NCI-H510A treated with DMSO at 0.1 percent for 48 hours (cell line): ENCODE data around the gene PEPD.

Source experiments
- DNase-seq: peaks from one replicate; lab custom pipeline; 2025; lab: John Stamatoyannopoulos, UW

The PEPD gene

GRCh38 chr19:33511346-33511745 lies 10.2 kb downstream of the PEPD start:
- no peak for DNase-seq

GRCh38 chr19:33510462-33511194 lies 11.0 kb downstream of the PEPD start:
- DNase-seq = no peak

DNA sequence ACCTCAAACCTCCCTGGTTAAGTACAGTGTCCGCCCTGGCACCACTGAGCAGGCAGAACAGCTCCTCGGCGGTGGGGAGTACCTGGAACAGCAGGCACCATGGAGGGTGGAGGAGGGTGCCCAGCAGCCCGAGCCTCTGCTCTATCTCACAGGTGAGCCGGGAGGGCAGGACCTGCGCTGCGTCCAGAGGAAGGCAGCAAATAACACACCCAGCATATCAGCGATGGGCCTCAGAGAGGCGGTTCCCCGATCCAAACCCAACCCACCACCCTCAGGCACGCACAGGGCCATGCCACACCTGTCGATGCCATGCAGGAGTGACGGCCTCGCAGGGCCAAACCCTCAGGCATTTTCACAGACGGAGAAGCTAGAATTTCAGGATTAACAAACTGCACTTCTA lies 11.8 kb downstream of the PEPD start:
- no peak for DNase-seq

DNA sequence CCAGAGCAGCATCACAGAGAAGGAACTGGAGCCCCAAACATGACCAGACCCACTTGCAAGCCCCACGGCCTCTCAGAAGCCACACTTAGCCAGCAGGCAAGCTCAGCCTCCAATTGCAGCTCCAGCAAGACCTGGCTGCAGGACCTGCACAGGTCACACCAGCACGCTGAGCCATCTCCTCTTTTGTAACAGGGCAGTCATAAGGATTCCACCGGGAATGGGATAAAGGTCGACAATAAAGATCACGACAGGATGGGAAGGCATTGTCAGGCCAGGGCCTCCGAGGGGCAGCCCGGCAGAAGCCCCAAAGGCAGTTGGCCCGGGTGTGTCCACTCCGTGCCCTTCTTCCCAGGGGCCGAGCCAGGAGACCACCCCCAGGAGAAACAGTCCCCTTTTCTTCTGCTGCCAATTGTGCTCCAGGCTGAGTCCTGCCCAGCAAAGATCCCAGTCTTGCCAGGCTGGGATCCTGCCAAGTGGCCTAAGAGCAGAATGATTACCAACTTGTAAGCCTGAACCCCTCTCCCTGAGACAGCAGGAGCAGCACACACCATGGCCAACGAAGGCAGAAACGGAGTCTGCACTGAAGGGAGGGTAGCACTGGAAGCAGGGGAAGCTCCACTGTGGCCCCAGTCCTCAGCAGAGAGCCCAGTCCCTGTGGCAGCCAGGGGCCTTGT lies 12.5 kb downstream of the PEPD start:
- DNase-seq = no peak

- DNase-seq = no peak
Measured at GRCh38 chr19:33508431-33508830, 13.2 kb downstream of the PEPD start.

GRCh38 chr19:33508009-33508408 lies 13.6 kb downstream of the PEPD start:
- DNase-seq = no peak

- no peak for DNase-seq
Measured at GRCh38 chr19:33507021-33507956, 14.3 kb downstream of the PEPD start.

DNA sequence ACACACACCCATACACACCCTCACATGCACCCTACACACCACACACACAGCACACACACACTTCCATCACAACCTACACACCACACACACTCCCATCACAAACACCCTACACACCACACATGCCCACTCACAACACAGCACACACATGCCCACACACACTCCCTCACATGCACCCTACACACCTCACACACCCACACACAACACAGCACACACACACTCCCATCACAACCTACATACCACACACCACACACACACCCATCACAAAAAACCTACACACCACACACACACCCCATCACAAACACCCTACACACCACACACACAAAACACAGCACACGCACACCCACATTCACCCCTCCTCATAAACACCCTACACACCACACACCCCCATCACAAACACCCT lies 15.1 kb downstream of the PEPD start:
- no peak for DNase-seq

DNA sequence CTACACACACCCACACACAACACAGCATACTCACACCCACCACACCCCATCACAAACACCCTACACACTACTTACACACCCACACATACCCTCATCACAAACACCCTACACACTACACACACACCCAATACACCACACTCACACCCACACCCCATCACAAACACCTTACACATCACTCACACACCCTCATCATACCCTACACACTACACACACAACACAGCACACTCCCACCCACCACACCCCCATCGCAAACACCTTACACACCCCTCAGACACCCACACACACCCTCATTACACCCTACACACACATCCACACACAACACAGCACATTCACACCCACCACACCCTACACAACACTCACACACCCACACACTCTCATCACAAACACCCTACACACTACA lies 15.8 kb downstream of the PEPD start:
- DNase-seq = no peak

- DNase-seq = no peak
Measured at GRCh38 chr19:33505148-33505547, 16.4 kb downstream of the PEPD start.

GRCh38 chr19:33504058-33504444 lies 17.5 kb downstream of the PEPD start:
- no peak for DNase-seq

- no peak for DNase-seq
Measured at GRCh38 chr19:33503433-33504057, 18.0 kb downstream of the PEPD start.

DNA sequence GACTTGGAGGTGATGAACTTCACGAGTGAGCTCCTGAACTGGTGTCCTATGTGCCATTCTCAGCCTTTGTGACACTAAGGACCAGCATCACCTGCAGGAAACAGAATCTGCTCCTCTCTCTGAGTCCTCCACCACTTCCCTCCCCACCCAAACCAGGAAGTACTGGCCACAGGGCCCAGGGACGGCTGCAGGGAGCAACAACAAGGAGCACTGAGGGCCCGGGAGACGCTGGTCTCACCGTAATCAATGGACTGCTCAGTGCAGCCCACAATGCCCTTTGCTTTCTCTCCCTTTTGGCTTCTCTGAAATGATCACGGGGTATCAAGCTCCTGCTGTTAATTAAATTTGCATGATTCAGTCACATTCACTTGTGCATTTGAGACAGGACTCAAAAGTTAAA lies 18.6 kb downstream of the PEPD start:
- DNase-seq = no peak

DNA sequence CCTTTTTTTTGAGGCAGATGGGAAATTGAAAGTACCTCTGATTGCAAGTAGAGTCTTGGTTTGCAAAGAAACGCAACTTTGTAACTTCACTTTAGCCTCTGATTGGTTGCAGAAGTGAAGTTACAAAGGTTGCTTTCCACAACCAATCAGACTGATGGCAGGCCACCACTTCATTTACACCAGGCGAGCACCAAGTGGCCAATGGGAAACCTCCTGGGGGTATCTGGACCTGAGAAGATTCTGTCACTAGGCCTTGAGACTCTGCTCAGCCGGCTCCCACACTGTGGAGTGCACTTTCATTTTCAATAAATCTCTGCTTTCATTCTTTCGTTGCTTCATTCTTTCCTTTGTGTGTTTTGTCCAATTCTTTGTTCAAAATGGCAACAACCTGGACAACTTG lies 19.1 kb downstream of the PEPD start:
- DNase-seq = no peak

DNA sequence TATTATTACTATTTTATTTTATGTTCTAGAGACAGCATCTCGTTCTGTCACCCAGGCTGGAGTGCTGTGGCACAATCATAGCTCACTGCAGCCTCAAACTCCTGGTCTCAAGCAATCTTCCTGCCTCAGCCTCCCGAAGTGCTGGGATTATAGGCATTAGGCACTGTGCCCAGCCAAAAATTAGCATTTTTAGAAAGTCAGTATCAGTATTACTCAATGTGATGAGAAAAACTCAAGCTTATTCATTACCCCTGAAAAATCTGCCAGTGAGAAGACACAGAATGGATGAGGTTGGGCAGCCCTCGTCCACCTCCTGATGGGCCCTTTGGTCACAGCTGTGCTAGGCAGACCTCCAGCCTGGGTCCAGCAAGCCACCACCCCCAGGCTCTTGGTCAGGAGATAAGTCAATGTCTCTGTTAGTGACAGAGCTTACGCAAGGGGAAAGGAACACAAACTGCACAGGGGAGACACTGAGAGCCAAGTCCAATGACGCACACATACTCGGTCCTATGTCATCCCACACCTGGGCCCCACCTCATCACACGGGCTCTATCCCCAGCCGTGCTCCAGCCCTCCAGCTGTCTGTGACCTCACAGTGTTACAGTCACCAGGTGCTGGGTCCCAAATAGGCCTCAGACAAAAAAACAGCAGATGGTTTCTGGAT lies 19.8 kb downstream of the PEPD start:
- no peak for DNase-seq

DNA sequence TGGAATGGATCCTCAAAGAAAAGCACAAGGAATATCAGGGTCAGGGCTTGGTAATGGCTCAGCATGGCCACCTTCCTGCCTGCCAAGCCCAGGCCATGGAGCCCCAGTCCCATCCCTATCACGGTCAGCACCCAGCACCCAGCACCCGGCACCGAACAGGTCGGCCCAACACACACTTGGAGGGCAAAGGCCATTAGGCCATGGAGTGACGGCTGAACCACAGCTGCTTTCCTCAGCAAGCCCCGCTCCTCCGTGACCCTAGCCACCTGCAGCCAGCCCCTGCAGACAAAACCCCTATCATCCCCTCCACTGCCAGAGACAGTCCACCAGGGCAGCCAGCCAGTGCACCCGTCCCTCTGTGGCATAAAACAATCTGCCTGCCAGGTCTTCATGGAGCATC lies 20.6 kb downstream of the PEPD start:
- no peak for DNase-seq

GRCh38 chr19:33500586-33500985 lies 21.0 kb downstream of the PEPD start:
- no peak for DNase-seq

GRCh38 chr19:33499671-33500506 lies 21.7 kb downstream of the PEPD start:
- DNase-seq = no peak

- no peak for DNase-seq
Measured at GRCh38 chr19:33499248-33499647, 22.3 kb downstream of the PEPD start.

DNA sequence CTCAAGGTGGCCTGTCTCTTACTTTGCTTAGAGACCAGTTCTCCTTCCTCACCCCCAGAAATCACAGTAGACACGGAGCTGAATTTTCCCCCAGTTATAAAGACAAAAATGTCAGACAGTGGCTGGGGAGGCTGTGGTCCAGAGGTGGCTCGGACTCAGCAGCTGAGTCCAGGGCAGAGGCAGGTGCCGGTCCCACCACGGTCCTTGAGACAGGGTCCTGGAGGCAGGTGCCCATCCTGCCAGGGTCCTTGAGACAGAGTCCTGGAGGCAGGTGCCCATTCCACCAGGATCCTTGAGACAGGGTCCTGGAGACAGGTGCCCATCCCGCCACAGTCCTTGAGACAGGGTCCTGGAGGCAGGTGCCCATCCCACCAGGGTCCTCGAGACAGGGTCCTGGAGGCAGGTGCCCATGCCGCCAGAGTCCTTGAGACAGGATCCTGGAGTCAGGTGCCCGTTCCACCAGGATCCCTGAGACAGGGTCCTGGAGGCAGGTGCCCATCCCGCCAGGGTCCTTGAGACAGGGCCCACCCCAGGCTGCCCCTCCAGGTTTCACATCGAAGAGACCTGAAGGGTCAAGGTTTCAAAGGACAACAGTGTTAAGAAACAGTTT lies 23.1 kb downstream of the PEPD start:
- no peak for DNase-seq
